Upper lobe of left lung (tissue), 6 donors: Measurements from ENCODE around the gene MFSD12. TPM values are rescaled to one million over a fixed set of nuclear protein-coding genes. Genes with fewer than 3 reads are reported as not detected.

ENCODE experiments used
- ATAC-seq, 2 donors: fragments of 200-7000 bp; cut with Tn5 transposase; one replicate each; pipeline ENCODE4 v1.9.1; 2022; ENCODE audit warnings: mild to moderate bottlenecking in 2 of 2, moderate library complexity in 2 of 2; ENCODE audit not compliant: low FRiP score in 2 of 2
- DNase-seq, 2 donors: peaks; one replicate each; pipeline ENCODE4 v3.0.0-alpha.2; 2019 to 2020
- H3K27ac ChIP-seq, 4 donors: fragments of 200-600 bp; sonication (generic); one replicate each; pipeline ENCODE4 v1.5.1; 2016 to 2019
- H3K27me3 ChIP-seq, 4 donors: fragments of 200-600 bp; sonication (generic); one replicate each; pipeline ENCODE4 v1.5.1; 2017 to 2019
- H3K36me3 ChIP-seq, 4 donors: fragments of 200-600 bp; sonication (generic); one replicate each; pipeline ENCODE4 v1.5.1; 2016 to 2019
- H3K4me1 ChIP-seq, 4 donors: fragments of 200-600 bp; sonication (generic); one replicate each; pipeline ENCODE4 v1.5.1; 2018 to 2019
- H3K4me3 ChIP-seq, 4 donors: fragments of 200-600 bp; sonication (generic); one replicate each; pipeline ENCODE4 v1.5.1; 2017 to 2019; ENCODE audit warnings: mild to moderate bottlenecking in 2 of 4, moderate library complexity in 1 of 4
- H3K9me3 ChIP-seq, 4 donors: fragments of 200-600 bp; sonication (generic); one replicate each; pipeline ENCODE4 v1.5.1; 2018 to 2019
- EP300 ChIP-seq, 4 donors: sonication (generic); formaldehyde crosslinking; IDR thresholded peaks; one replicate each; pipeline ENCODE4 v1.5.1; 2017; ENCODE audit warnings: antibody characterized with exemption in 4 of 4, control low read depth in 2 of 4
- POLR2A ChIP-seq, 4 donors: fragments of 450-650 bp; IDR thresholded peaks; one replicate each; pipeline ENCODE4 v1.5.1; 2016 to 2017; ENCODE audit warnings: antibody characterized with exemption in 4 of 4, mild to moderate bottlenecking in 2 of 4
- POLR2AphosphoS5 ChIP-seq, 2 donors: sonication (generic); formaldehyde crosslinking; IDR thresholded peaks; one replicate each; pipeline ENCODE4 v1.5.1; 2017; ENCODE audit warnings: antibody characterized with exemption in 2 of 2
- WGBS, 2 donors: methylation state at CpG; one replicate each; pipeline ENCODE4 v1.1.5; 2017 to 2018; 5-methylcytosine and 5-hydroxymethylcytosine counted together
- total RNA-seq, 6 donors: library from RNA; depleted of rRNA in 4 of 6; stranded (reverse); fragments of >200 nt in 4 of 6; gene quantifications; one replicate each; pipeline versions ENCODE4 v1.1.0 to v1.2.1, GENCODE V29; 2016 to 2021
- TF ChIP-seq, protein P1 (sequence below), 6 experiments: fragments of 450-650 bp in 4 of 6; fragments of 200-600 bp in 2 of 6; sonication (generic) in 2 of 6; IDR thresholded peaks; one replicate each; pipeline ENCODE4 v1.5.1; 2016 to 2019; ENCODE audit warnings: antibody characterized with exemption in 6 of 6
- donor health status: DM: no; HTN: no; CAD: no; lungs with moderate emphysema.
- donor health status: DM: no; HTN: yes; CAD: no; lungs with severe emphysema.

The MFSD12 gene
- total RNA-seq, 6 donors from 2014 or later: 44.2 to 178 (median 96.0) TPM

DNA sequence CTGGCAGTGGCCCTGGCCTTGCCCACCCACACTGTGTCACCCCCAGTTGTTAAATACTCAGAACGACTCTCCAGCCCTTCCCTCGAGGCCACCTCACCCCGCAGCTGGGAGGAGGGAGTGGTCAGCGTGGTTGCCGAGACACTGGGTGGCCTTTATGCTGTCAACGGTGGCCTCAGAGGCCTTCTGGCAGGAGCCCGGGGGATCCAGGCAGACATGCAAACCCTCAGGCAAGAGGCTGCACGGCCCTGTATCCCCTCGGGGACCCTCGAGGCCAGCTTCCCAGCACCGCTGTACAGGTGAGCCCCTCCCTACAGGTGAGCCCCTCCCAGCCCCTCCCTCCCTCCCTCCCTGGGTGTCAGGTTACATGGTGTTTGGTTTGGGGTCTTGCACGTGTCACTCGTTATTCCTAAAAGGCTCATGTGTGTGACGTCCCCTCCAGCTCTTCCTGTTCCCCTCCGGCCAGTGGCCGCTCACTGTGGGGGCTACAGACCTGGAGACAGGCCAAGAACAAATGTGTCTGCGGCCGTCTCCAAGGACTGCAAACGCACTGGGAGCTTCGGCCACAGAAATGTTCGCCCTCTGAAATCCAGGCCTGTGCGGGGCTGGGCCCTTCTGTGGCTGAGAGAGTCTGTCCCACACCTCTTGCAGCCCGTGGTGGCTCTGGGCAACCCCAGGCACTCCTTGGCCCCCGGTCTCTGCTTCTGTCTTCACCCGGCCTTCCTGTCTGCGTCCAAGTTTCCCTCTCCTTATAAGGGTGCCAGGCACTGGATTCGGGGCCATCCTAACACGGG, 18.2 kb downstream of the MFSD12 start, which contains the start of gene TEKTIP1:
TSS of gene TEKTIP1 (plus strand) at position 210 of the 791 bp plus-strand sequence. CDS start at position 214, 4 bp downstream.
- DNase-seq: peak in 1 of 2 donors; percentile 58
- no peak within 1 kb of the TSS for H3K27ac ChIP-seq

DNA sequence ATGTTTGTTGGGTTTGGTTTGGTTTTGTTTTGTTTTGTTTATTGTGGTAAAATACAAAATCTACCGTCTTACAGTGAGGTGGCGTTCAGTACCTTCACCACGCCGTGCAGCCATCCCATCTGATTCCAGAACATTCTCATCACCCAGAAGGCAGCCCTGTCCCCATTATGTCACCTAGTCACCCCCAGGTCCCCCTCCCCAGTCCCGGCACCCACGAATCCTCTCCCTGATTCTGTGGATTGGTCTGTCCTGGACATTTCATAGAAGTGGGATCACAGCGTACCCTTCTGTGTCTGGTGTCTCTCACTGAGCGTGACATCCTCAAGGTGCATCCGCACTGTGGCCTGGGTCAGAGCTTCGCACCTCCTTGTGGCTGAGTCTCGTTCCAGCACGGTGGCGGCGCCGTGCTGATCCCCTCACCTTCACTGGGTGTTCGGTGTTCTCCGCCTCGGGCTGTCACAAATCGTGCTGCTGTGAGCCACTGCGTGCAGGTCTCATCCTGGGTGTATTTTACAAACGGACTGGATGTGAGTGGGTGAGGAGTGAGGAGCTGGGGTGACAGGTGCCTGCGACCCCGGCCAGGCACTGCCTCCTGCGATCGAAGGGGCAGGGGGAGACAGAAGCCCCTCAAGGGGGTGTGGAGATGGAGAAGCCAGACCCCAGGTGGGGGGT, 19.0 kb downstream of the MFSD12 start:
- 83 to 84% methylated on average over 20 to 24 of the region's 25 CpGs for WGBS, 2 donors
- no peaks in the 10 kb centered on the region for H3K27me3 ChIP-seq
- H3K27ac ChIP-seq: no peak overlapping the region
- no peak for TF ChIP-seq POLR2AphosphoS5 (IDR thresholded peaks at IDR 0.05)
- TF ChIP-seq, protein P1, sequence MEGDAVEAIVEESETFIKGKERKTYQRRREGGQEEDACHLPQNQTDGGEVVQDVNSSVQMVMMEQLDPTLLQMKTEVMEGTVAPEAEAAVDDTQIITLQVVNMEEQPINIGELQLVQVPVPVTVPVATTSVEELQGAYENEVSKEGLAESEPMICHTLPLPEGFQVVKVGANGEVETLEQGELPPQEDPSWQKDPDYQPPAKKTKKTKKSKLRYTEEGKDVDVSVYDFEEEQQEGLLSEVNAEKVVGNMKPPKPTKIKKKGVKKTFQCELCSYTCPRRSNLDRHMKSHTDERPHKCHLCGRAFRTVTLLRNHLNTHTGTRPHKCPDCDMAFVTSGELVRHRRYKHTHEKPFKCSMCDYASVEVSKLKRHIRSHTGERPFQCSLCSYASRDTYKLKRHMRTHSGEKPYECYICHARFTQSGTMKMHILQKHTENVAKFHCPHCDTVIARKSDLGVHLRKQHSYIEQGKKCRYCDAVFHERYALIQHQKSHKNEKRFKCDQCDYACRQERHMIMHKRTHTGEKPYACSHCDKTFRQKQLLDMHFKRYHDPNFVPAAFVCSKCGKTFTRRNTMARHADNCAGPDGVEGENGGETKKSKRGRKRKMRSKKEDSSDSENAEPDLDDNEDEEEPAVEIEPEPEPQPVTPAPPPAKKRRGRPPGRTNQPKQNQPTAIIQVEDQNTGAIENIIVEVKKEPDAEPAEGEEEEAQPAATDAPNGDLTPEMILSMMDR (IDR thresholded peaks at IDR 0.05): no peak
- no peak for TF ChIP-seq EP300 (IDR thresholded peaks at IDR 0.05)
- TF ChIP-seq POLR2A (IDR thresholded peaks at IDR 0.05): no peak
- ATAC-seq (no peak), DNase-seq (no peak)
- peaks cover 0 to 62% (median 31%) of the 10 kb centered on the region in 4 donors for H3K36me3 ChIP-seq
- no peaks in the 10 kb centered on the region for H3K4me1 ChIP-seq
- H3K9me3 ChIP-seq: no peaks in the 10 kb centered on the region
- H3K4me3 ChIP-seq: no peak overlapping the region

More for the DNA sequence above, 18.2 kb downstream of the MFSD12 start, which contains the start of gene TEKTIP1:
- no peak for ATAC-seq
- Histone ChIP-seq H3K9me3 (no peaks in the 10 kb centered on the region), H3K4me1 (no peaks in the 10 kb centered on the region), H3K27me3 (no peaks in the 10 kb centered on the region), H3K36me3 (peaks cover 0 to 62% (median 27%) of the 10 kb centered on the region in 4 donors), H3K4me3 (no peak within 1 kb of the TSS)
- WGBS, 2 donors: 71 to 78% methylated on average over 12 to 28 of the region's 28 CpGs
- TF ChIP-seq EP300 (IDR thresholded peaks at IDR 0.05) (no peak), POLR2AphosphoS5 (IDR thresholded peaks at IDR 0.05) (no peak), POLR2A (IDR thresholded peaks at IDR 0.05) (no peak)
- TF ChIP-seq, protein P1 (IDR thresholded peaks at IDR 0.05): no peak

DNA sequence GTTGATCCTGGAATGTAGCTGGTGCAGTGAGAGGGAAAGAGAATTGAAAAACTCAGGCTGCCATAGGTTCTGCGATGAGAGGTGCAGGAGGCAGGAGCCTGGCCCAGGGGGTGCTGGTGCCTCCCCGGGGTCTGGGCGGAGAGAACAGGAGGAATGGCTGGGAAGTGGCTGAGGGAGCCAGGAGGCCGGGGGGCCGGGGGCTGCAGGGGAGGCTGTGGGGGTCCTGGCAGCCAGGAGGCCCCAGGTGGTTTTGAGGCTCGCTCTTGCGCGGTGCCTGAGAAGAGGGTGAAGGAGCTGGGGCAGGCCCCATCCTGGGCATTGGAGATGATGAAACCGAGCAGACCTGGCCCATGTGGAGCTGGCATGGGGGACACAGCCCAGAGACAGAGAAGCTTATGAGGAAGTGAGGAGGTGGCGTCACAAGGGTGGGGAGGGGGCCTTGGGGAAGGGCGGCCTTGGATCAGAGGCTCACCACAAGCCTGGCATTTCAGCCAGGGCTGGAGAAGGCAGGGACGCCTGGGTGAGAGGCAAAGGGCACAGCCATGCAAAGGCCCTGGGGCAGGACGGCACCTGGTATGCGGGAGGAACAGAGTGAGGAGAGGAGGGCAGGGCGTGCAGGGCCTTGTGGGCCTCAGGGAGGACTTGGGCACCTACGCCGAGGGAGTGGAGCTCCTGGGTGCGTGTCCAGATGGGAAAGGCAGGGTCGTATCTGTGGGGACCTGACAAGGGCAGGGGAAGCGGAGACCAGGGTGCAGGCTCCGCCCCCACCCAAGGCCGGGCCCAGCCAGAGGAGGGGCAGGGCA, 19.7 kb downstream of the MFSD12 start:
- WGBS, 2 donors: 89% methylated on average over 21 to 22 of the region's 22 CpGs
- H3K4me3 ChIP-seq: no peak overlapping the region
- ATAC-seq (peak in 1 of 2 donors; percentile 3), DNase-seq (peak in 1 of 2 donors; percentile 70)
- H3K9me3 ChIP-seq: no peaks in the 10 kb centered on the region
- H3K27ac ChIP-seq: no peak overlapping the region
- peaks cover 0 to 66% (median 38%) of the 10 kb centered on the region in 4 donors for H3K36me3 ChIP-seq
- H3K27me3 ChIP-seq: no peaks in the 10 kb centered on the region
- TF ChIP-seq EP300 (IDR thresholded peaks at IDR 0.05) (no peak), POLR2A (IDR thresholded peaks at IDR 0.05) (no peak), POLR2AphosphoS5 (IDR thresholded peaks at IDR 0.05) (no peak)
- TF ChIP-seq, protein P1 (IDR thresholded peaks at IDR 0.05): no peak
- H3K4me1 ChIP-seq: no peaks in the 10 kb centered on the region

DNA sequence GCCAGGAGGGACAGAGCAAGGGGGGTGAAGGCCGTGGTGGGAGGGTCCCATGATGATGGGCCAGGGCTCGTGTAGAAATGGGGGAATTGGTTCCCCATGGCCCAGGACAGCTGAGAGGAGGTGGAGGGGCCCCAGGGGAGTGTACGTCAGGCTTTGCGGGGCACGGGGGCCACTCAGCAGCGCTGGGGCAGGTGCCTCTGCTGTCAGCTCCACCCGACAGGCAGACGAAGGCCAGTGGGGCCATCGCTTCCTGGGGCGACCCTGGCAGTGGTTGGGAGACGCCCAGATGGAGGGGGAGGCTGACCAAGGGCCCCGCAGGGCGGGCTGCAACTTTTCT, 20.3 kb downstream of the MFSD12 start:
- Histone ChIP-seq H3K36me3 (peaks cover 3 to 71% (median 43%) of the 10 kb centered on the region in 4 donors), H3K27me3 (no peaks in the 10 kb centered on the region), H3K4me3 (no peak overlapping the region), H3K4me1 (no peaks in the 10 kb centered on the region), H3K27ac (no peak overlapping the region), H3K9me3 (no peaks in the 10 kb centered on the region)
- 66 to 70% methylated on average over 12 to 13 of the region's 13 CpGs for WGBS, 2 donors
- ATAC-seq (peak in 1 of 2 donors; percentile 1), DNase-seq (peak in 1 of 2 donors; percentile 65)
- TF ChIP-seq POLR2AphosphoS5 (IDR thresholded peaks at IDR 0.05) (no peak), POLR2A (IDR thresholded peaks at IDR 0.05) (no peak), EP300 (IDR thresholded peaks at IDR 0.05) (no peak)
- TF ChIP-seq, protein P1 (IDR thresholded peaks at IDR 0.05): no peak
